Measurements from ENCODE around the gene CRYGS.

CRYGS gene

GRCh38 chr3:186589856-186590579 is 45.8 kb upstream of the CRYGS start:
- no peak for TF ChIP-seq CREB1 (IDR thresholded peaks at IDR 0.05; ENCODE audit: low read depth)
- TF ChIP-seq TEAD4 (IDR thresholded peaks at IDR 0.05), result peak; percentile 77
- peak; percentile 93 for TF ChIP-seq CEBPB (IDR thresholded peaks at IDR 0.05)
- TF ChIP-seq TAF1 (IDR thresholded peaks at IDR 0.05; ENCODE audit: low read depth), result no peak
- TF ChIP-seq EGR1 (IDR thresholded peaks at IDR 0.05), result 0 out of 2 replicates have a peak, but pooled peaks have one; percentile 25

GRCh38 chr3:186589121-186589520 is 44.9 kb upstream of the CRYGS start:
- TF ChIP-seq NFIC (IDR thresholded peaks at IDR 0.05), result no peak
- TF ChIP-seq YY1 (IDR thresholded peaks at IDR 0.05; ENCODE audit: low read depth), result no peak
- no peak for TF ChIP-seq REST (IDR thresholded peaks at IDR 0.05; ENCODE audit: low read depth)
- TF ChIP-seq MAX (IDR thresholded peaks at IDR 0.05), result no peak
- TF ChIP-seq RAD21 (IDR thresholded peaks at IDR 0.05; ENCODE audit: low read depth), result peak; percentile 58
- TF ChIP-seq EP300 (IDR thresholded peaks at IDR 0.05; ENCODE audit: borderline replicate concordance), result no peak

GRCh38 chr3:186588632-186589031 is 44.5 kb upstream of the CRYGS start:
- TF ChIP-seq CREB1 (IDR thresholded peaks at IDR 0.05; ENCODE audit: low read depth) (no peak), RAD21 (IDR thresholded peaks at IDR 0.05; ENCODE audit: low read depth) (no peak), YY1 (IDR thresholded peaks at IDR 0.05; ENCODE audit: low read depth) (no peak), REST (IDR thresholded peaks at IDR 0.05; ENCODE audit: low read depth) (no peak), ZBTB7A (IDR thresholded peaks at IDR 0.05; ENCODE audit: low read depth) (no peak), EGR1 (IDR thresholded peaks at IDR 0.05) (no peak), EP300 (IDR thresholded peaks at IDR 0.05; ENCODE audit: borderline replicate concordance) (no peak), NFIC (IDR thresholded peaks at IDR 0.05) (no peak), FOXM1 (IDR thresholded peaks at IDR 0.05; ENCODE audit: borderline replicate concordance, low read depth) (no peak), MAX (IDR thresholded peaks at IDR 0.05) (no peak), CEBPB (IDR thresholded peaks at IDR 0.05) (no peak), TCF12 (IDR thresholded peaks at IDR 0.05; ENCODE audit: low read depth) (no peak), TEAD4 (IDR thresholded peaks at IDR 0.05) (no peak), TAF1 (IDR thresholded peaks at IDR 0.05; ENCODE audit: low read depth) (no peak), USF1 (IDR thresholded peaks at IDR 0.05) (no peak)

GRCh38 chr3:186587183-186587582 is 43.0 kb upstream of the CRYGS start:
- no peak for TF ChIP-seq EP300 (IDR thresholded peaks at IDR 0.05; ENCODE audit: borderline replicate concordance)

GRCh38 chr3:186583831-186584230 is 39.7 kb upstream of the CRYGS start:
- TF ChIP-seq ZBTB7A (IDR thresholded peaks at IDR 0.05; ENCODE audit: low read depth) (no peak), RAD21 (IDR thresholded peaks at IDR 0.05; ENCODE audit: low read depth) (no peak), EP300 (IDR thresholded peaks at IDR 0.05; ENCODE audit: borderline replicate concordance) (no peak), NFIC (IDR thresholded peaks at IDR 0.05) (no peak), CEBPB (IDR thresholded peaks at IDR 0.05) (no peak), USF1 (IDR thresholded peaks at IDR 0.05) (no peak), CREB1 (IDR thresholded peaks at IDR 0.05; ENCODE audit: low read depth) (no peak), FOXM1 (IDR thresholded peaks at IDR 0.05; ENCODE audit: borderline replicate concordance, low read depth) (no peak), TEAD4 (IDR thresholded peaks at IDR 0.05) (no peak), REST (IDR thresholded peaks at IDR 0.05; ENCODE audit: low read depth) (no peak), TAF1 (IDR thresholded peaks at IDR 0.05; ENCODE audit: low read depth) (no peak), MAX (IDR thresholded peaks at IDR 0.05) (no peak), YY1 (IDR thresholded peaks at IDR 0.05; ENCODE audit: low read depth) (no peak), TCF12 (IDR thresholded peaks at IDR 0.05; ENCODE audit: low read depth) (no peak), EGR1 (IDR thresholded peaks at IDR 0.05) (no peak)

Measured in Ishikawa (cell line).